ENCODE data around the gene RARB.

RARB gene

DNA sequence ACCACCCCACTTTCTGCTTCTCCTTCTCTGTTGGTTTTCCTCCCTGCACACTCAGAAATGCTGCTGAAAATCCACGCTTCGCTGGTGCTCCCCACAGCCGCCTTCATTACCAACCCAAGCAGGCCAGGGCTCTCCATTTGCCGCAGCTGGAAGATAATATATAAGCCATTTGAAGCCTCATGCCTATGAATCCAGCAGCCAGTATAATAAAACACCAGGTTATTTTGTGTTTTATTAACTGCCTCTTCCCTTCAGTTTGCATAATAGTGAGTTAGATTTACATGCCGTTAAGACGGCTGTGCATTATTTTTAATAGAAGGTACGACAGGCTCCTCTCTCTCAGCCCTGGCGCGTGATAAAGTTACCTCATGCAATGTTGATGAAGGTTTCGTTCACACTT lies 150.0 kb downstream of the RARB start:
- Histone ChIP-seq H3K79me2 (ENCODE audit: insufficient read depth, low read length) (no peaks in the 10 kb centered on the region), H4K20me1 (ENCODE audit: insufficient read depth, low read length) (no peaks in the 10 kb centered on the region), H3K9ac (ENCODE audit: low read length) (no peak overlapping the region)

DNA sequence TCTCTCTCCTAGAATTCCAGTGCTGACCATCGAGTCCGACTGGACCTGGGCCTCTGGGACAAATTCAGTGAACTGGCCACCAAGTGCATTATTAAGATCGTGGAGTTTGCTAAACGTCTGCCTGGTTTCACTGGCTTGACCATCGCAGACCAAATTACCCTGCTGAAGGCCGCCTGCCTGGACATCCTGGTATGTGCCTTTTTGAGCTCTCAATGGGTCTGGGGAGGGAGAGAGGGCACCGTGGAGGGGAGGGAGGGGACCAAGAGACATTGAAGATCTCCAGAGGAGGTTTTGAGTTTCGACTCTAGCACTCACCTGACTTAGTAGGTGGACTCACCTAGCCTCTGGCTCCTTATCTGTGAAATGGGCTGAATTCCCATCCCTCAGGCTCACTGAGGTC lies 152.5 kb downstream of the RARB start:
- Histone ChIP-seq H3K27ac (ENCODE audit: low read depth, low read length, poor library complexity, severe bottlenecking) (no peak overlapping the region), H3K9me2 (ENCODE audit: low read depth, low read length) (no peaks in the 10 kb centered on the region), H3K4me1 (ENCODE audit: insufficient read depth, low read length, severe bottlenecking) (no peaks in the 10 kb centered on the region), H4K20me1 (ENCODE audit: insufficient read depth, low read length) (no peaks in the 10 kb centered on the region), H3K27me3 (ENCODE audit: insufficient read depth, low read length) (no peaks in the 10 kb centered on the region), H3K4me2 (ENCODE audit: low read length) (no peak overlapping the region), H3F3A (ENCODE audit: insufficient read depth, low read length) (no peaks in the 10 kb centered on the region), H3K79me2 (ENCODE audit: insufficient read depth, low read length) (no peaks in the 10 kb centered on the region), H2AFZ (ENCODE audit: low read length) (no peak overlapping the region), H3K36me3 (ENCODE audit: insufficient read depth, low read length) (no peaks in the 10 kb centered on the region), H3K4me3 (ENCODE audit: low read depth, low read length, poor library complexity, severe bottlenecking) (no peak overlapping the region), H3K9ac (ENCODE audit: low read length) (no peak overlapping the region), H3K9me3 (ENCODE audit: low read length) (no peaks in the 10 kb centered on the region)
- no peak for TF ChIP-seq EZH2 (IDR thresholded peaks at IDR 0.05; ENCODE audit: borderline replicate concordance, low read length)
- TF ChIP-seq, protein P1, sequence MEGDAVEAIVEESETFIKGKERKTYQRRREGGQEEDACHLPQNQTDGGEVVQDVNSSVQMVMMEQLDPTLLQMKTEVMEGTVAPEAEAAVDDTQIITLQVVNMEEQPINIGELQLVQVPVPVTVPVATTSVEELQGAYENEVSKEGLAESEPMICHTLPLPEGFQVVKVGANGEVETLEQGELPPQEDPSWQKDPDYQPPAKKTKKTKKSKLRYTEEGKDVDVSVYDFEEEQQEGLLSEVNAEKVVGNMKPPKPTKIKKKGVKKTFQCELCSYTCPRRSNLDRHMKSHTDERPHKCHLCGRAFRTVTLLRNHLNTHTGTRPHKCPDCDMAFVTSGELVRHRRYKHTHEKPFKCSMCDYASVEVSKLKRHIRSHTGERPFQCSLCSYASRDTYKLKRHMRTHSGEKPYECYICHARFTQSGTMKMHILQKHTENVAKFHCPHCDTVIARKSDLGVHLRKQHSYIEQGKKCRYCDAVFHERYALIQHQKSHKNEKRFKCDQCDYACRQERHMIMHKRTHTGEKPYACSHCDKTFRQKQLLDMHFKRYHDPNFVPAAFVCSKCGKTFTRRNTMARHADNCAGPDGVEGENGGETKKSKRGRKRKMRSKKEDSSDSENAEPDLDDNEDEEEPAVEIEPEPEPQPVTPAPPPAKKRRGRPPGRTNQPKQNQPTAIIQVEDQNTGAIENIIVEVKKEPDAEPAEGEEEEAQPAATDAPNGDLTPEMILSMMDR (IDR thresholded peaks at IDR 0.05; ENCODE audit: low read length) = no peak

More for the DNA sequence above, 150.0 kb downstream of the RARB start:
- H3F3A ChIP-seq (ENCODE audit: insufficient read depth, low read length) = no peaks in the 10 kb centered on the region
- no peaks in the 10 kb centered on the region for H3K4me1 ChIP-seq (ENCODE audit: insufficient read depth, low read length, severe bottlenecking)
- no peak overlapping the region for H3K4me2 ChIP-seq (ENCODE audit: low read length)
- H3K27ac ChIP-seq (ENCODE audit: low read depth, low read length, poor library complexity, severe bottlenecking) = no peak overlapping the region
- H3K4me3 ChIP-seq (ENCODE audit: low read depth, low read length, poor library complexity, severe bottlenecking) = no peak overlapping the region
- no peaks in the 10 kb centered on the region for H3K36me3 ChIP-seq (ENCODE audit: insufficient read depth, low read length)
- TF ChIP-seq, protein P1 (IDR thresholded peaks at IDR 0.05; ENCODE audit: low read length) = no peak
- TF ChIP-seq EZH2 (IDR thresholded peaks at IDR 0.05; ENCODE audit: borderline replicate concordance, low read length) = no peak
- no peaks in the 10 kb centered on the region for H3K27me3 ChIP-seq (ENCODE audit: insufficient read depth, low read length)
- no peaks in the 10 kb centered on the region for H3K9me3 ChIP-seq (ENCODE audit: low read length)
- no peak overlapping the region for H2AFZ ChIP-seq (ENCODE audit: low read length)
- H3K9me2 ChIP-seq (ENCODE audit: low read depth, low read length) = no peaks in the 10 kb centered on the region

DNA sequence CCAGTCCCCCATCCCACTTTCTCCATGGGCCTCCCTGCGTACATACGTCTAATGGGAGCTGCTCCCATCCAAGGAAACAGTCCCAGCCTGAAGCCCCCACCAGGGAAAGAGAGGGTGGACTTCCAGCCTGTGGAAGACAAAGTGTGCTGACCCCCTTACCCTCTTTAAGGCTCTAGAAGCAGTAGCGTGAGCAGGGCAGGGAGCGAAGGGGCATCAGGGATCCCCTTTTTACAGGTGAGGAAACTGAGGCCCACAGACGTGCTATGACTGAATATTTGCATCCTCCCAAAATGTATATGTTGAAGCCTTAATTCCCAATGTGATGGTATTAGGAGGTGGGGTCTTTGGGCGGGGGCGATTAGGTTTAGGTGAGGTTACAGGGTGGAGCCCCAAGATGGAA lies 153.3 kb downstream of the RARB start:
- H3K9me2 ChIP-seq (ENCODE audit: low read depth, low read length) = no peaks in the 10 kb centered on the region
- no peak overlapping the region for H3K27ac ChIP-seq (ENCODE audit: low read depth, low read length, poor library complexity, severe bottlenecking)
- H4K20me1 ChIP-seq (ENCODE audit: insufficient read depth, low read length) = no peaks in the 10 kb centered on the region
- H3K27me3 ChIP-seq (ENCODE audit: insufficient read depth, low read length) = no peaks in the 10 kb centered on the region
- no peak overlapping the region for H2AFZ ChIP-seq (ENCODE audit: low read length)
- no peak overlapping the region for H3K9ac ChIP-seq (ENCODE audit: low read length)
- TF ChIP-seq EZH2 (IDR thresholded peaks at IDR 0.05; ENCODE audit: borderline replicate concordance, low read length) = no peak
- TF ChIP-seq, protein P1 (IDR thresholded peaks at IDR 0.05; ENCODE audit: low read length) = no peak
- no peaks in the 10 kb centered on the region for H3F3A ChIP-seq (ENCODE audit: insufficient read depth, low read length)
- H3K9me3 ChIP-seq (ENCODE audit: low read length) = no peaks in the 10 kb centered on the region
- no peak overlapping the region for H3K4me2 ChIP-seq (ENCODE audit: low read length)
- no peaks in the 10 kb centered on the region for H3K79me2 ChIP-seq (ENCODE audit: insufficient read depth, low read length)
- no peaks in the 10 kb centered on the region for H3K4me1 ChIP-seq (ENCODE audit: insufficient read depth, low read length, severe bottlenecking)
- no peak overlapping the region for H3K4me3 ChIP-seq (ENCODE audit: low read depth, low read length, poor library complexity, severe bottlenecking)
- H3K36me3 ChIP-seq (ENCODE audit: insufficient read depth, low read length) = no peaks in the 10 kb centered on the region
